ENCODE measurements around the gene ARHGAP9.

DNA sequence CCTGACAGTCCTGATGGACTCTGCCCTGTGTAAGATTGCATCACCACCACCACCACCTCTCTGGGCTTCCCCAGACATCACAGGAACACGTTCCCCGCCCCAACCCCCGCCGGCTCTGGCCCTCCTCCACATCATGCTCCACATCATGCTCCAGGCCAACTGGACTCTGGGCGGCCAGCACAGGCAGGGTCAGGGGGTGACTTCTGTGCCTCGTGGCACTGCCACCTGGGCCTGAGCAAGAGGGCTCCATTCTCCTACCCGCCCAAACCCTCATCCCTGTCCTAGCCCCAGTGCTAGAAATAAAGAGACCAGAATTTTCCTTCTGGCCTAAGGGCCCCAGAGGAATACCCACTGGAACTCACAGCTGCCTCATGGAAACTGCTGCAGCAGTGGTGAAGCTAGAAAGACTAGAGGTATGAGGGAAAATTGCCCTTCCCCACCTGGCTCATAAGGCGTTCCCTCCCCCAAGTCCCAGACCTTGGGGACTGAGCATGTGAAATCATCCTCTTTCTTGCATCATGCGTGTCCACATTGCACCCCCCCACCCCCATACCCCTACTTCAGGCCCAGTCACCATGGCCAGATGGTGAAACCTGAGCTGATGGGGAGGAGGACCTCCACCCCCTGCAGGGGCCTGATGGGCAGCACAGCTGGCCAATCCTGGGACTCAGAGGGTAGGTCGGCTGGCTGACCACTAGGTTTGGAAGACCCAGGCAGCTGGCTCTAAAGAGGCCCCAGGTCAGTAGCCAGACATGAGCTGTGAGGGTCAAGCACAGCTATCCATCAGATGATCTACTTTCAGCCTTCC, 24.9 kb downstream of the ARHGAP9 start, which contains the start of gene INHBE:
- TF ChIP-seq CTCF (IDR thresholded peaks at IDR 0.05; ENCODE audit: insufficient read depth, low read length) (no peak), GABPA (IDR thresholded peaks at IDR 0.05; ENCODE audit: low read depth) (no peak), POLR2AphosphoS5 (IDR thresholded peaks at IDR 0.05; ENCODE audit: low read depth) (no peak)
